ENCODE results near the gene LSM14B. TPM values are rescaled to one million over a fixed set of nuclear protein-coding genes. Genes with fewer than 3 reads are reported as not detected.
A peak's percentile ranks its signal among the peaks of the same experiment; 100 is the strongest.
"Not testable (repeated sequence)": the region's sequence is repeated elsewhere in the genome, so short reads cannot be mapped to it uniquely, and the experiment has no call there.

The LSM14B gene
- 40.0 TPM for polyA plus RNA-seq (2013, experiment 1 of 2)
- polyA plus RNA-seq (2013, experiment 2 of 2): 30.6 TPM

- WGBS, 2 experiments (ENCODE audit: insufficient coverage in 2 of 2): 0% methylated on average over 67 to 68 of the region's 124 CpGs
- Histone ChIP-seq H3K36me3 (ENCODE audit: control insufficient read depth, insufficient read depth, low read length) (peaks cover 30% of the 10 kb centered on the region), H3K4me1 (ENCODE audit: control insufficient read depth, insufficient read depth, low read length, poor library complexity, severe bottlenecking) (peaks cover 8% of the 10 kb centered on the region), H3K4me3 (ENCODE audit: extremely low read depth, insufficient read depth, low read length, poor library complexity, severe bottlenecking) (peak within 1 kb of the TSS; percentile 69), H3K27ac (ENCODE audit: low read depth, low read length, severe bottlenecking) (peak within 1 kb of the TSS; percentile 85), H3K9me3 (ENCODE audit: control insufficient read depth, low read length) (no peaks in the 10 kb centered on the region)
Observed at GRCh38 chr20:62121776-62122653, at the start of gene LSM14B. Gene LSM14B, plus strand, starts transcription at chr20:62122475. Its CDS starts 192 bp downstream, at chr20:62122667.

- peaks cover 13% of the 10 kb centered on the region for H3K9me3 ChIP-seq (ENCODE audit: control insufficient read depth, low read length)
- no peak overlapping the region for H3K27ac ChIP-seq (ENCODE audit: low read depth, low read length, severe bottlenecking)
- H3K4me3 ChIP-seq (ENCODE audit: extremely low read depth, insufficient read depth, low read length, poor library complexity, severe bottlenecking): no peak overlapping the region
- 93 to 100% methylated on average over 3 to 4 of the region's 5 CpGs for WGBS, 2 experiments (ENCODE audit: insufficient coverage in 2 of 2)
- peaks cover 6% of the 10 kb centered on the region for H3K4me1 ChIP-seq (ENCODE audit: control insufficient read depth, insufficient read depth, low read length, poor library complexity, severe bottlenecking)
- no peaks in the 10 kb centered on the region for H3K36me3 ChIP-seq (ENCODE audit: control insufficient read depth, insufficient read depth, low read length)
Observed at GRCh38 chr20:62073323-62073722, 49.0 kb upstream of the LSM14B start.

GRCh38 chr20:62079166-62079565, 43.1 kb upstream of the LSM14B start:
- Histone ChIP-seq H3K9me3 (ENCODE audit: control insufficient read depth, low read length) (peaks cover 7% of the 10 kb centered on the region), H3K4me1 (ENCODE audit: control insufficient read depth, insufficient read depth, low read length, poor library complexity, severe bottlenecking) (no peaks in the 10 kb centered on the region), H3K4me3 (ENCODE audit: extremely low read depth, insufficient read depth, low read length, poor library complexity, severe bottlenecking) (no peak overlapping the region), H3K36me3 (ENCODE audit: control insufficient read depth, insufficient read depth, low read length) (no peaks in the 10 kb centered on the region), H3K27ac (ENCODE audit: low read depth, low read length, severe bottlenecking) (no peak overlapping the region)
- 100% methylated on average over 1 of the region's 1 CpG for WGBS, 2 experiments (ENCODE audit: insufficient coverage in 2 of 2)

- WGBS, 2 experiments (ENCODE audit: insufficient coverage in 2 of 2): 74 to 76% methylated on average over 9 to 12 of the region's 15 CpGs
- H3K9me3 ChIP-seq (ENCODE audit: control insufficient read depth, low read length): peaks cover 7% of the 10 kb centered on the region
- H3K4me3 ChIP-seq (ENCODE audit: extremely low read depth, insufficient read depth, low read length, poor library complexity, severe bottlenecking): no peak overlapping the region
- no peak overlapping the region for H3K27ac ChIP-seq (ENCODE audit: low read depth, low read length, severe bottlenecking)
- H3K36me3 ChIP-seq (ENCODE audit: control insufficient read depth, insufficient read depth, low read length): no peaks in the 10 kb centered on the region
- H3K4me1 ChIP-seq (ENCODE audit: control insufficient read depth, insufficient read depth, low read length, poor library complexity, severe bottlenecking): no peaks in the 10 kb centered on the region
Observed at GRCh38 chr20:62080249-62080990, 41.9 kb upstream of the LSM14B start.

- H3K4me1 ChIP-seq (ENCODE audit: control insufficient read depth, insufficient read depth, low read length, poor library complexity, severe bottlenecking): no peaks in the 10 kb centered on the region
- H3K27ac ChIP-seq (ENCODE audit: low read depth, low read length, severe bottlenecking): no peak overlapping the region
- H3K4me3 ChIP-seq (ENCODE audit: extremely low read depth, insufficient read depth, low read length, poor library complexity, severe bottlenecking): no peak overlapping the region
- H3K36me3 ChIP-seq (ENCODE audit: control insufficient read depth, insufficient read depth, low read length): no peaks in the 10 kb centered on the region
- peaks cover 2% of the 10 kb centered on the region for H3K9me3 ChIP-seq (ENCODE audit: control insufficient read depth, low read length)
- 67 to 75% methylated on average over 5 of the region's 5 CpGs for WGBS, 2 experiments (ENCODE audit: insufficient coverage in 2 of 2)
Observed at GRCh38 chr20:62083312-62083711, 39.0 kb upstream of the LSM14B start.

- not testable (repeated sequence) for H3K4me3 ChIP-seq (ENCODE audit: extremely low read depth, insufficient read depth, low read length, poor library complexity, severe bottlenecking); H3K36me3 ChIP-seq (ENCODE audit: control insufficient read depth, insufficient read depth, low read length); H3K4me1 ChIP-seq (ENCODE audit: control insufficient read depth, insufficient read depth, low read length, poor library complexity, severe bottlenecking); H3K9me3 ChIP-seq (ENCODE audit: control insufficient read depth, low read length); H3K27ac ChIP-seq (ENCODE audit: low read depth, low read length, severe bottlenecking)
- 89 to 90% methylated on average over 7 of the region's 9 CpGs for WGBS, 2 experiments (ENCODE audit: insufficient coverage in 2 of 2)
Observed at GRCh38 chr20:62084224-62084623, 38.1 kb upstream of the LSM14B start.

- 78 to 83% methylated on average over 9 of the region's 9 CpGs for WGBS, 2 experiments (ENCODE audit: insufficient coverage in 2 of 2)
- no peak overlapping the region for H3K27ac ChIP-seq (ENCODE audit: low read depth, low read length, severe bottlenecking)
Observed at GRCh38 chr20:62085206-62085605, 37.1 kb upstream of the LSM14B start.

GRCh38 chr20:62087227-62087626, 35.0 kb upstream of the LSM14B start:
- H3K4me1 ChIP-seq (ENCODE audit: control insufficient read depth, insufficient read depth, low read length, poor library complexity, severe bottlenecking): peaks cover 6% of the 10 kb centered on the region
- H3K9me3 ChIP-seq (ENCODE audit: control insufficient read depth, low read length): no peaks in the 10 kb centered on the region
- H3K36me3 ChIP-seq (ENCODE audit: control insufficient read depth, insufficient read depth, low read length): no peaks in the 10 kb centered on the region
- no peak overlapping the region for H3K4me3 ChIP-seq (ENCODE audit: extremely low read depth, insufficient read depth, low read length, poor library complexity, severe bottlenecking)
- H3K27ac ChIP-seq (ENCODE audit: low read depth, low read length, severe bottlenecking): no peak overlapping the region
- WGBS, 2 experiments (ENCODE audit: insufficient coverage in 2 of 2): 49 to 57% methylated on average over 9 to 11 of the region's 11 CpGs

More at GRCh38 chr20:62085206-62085605, 37.1 kb upstream of the LSM14B start:
- Histone ChIP-seq H3K4me3 (ENCODE audit: extremely low read depth, insufficient read depth, low read length, poor library complexity, severe bottlenecking) (no peak overlapping the region), H3K36me3 (ENCODE audit: control insufficient read depth, insufficient read depth, low read length) (no peaks in the 10 kb centered on the region), H3K9me3 (ENCODE audit: control insufficient read depth, low read length) (no peaks in the 10 kb centered on the region), H3K4me1 (ENCODE audit: control insufficient read depth, insufficient read depth, low read length, poor library complexity, severe bottlenecking) (peaks cover 6% of the 10 kb centered on the region)

GRCh38 chr20:62087632-62088031, 34.6 kb upstream of the LSM14B start:
- 89 to 93% methylated on average over 17 of the region's 17 CpGs for WGBS, 2 experiments (ENCODE audit: insufficient coverage in 2 of 2)
- H3K27ac ChIP-seq (ENCODE audit: low read depth, low read length, severe bottlenecking): no peak overlapping the region
- H3K4me3 ChIP-seq (ENCODE audit: extremely low read depth, insufficient read depth, low read length, poor library complexity, severe bottlenecking): no peak overlapping the region
- no peaks in the 10 kb centered on the region for H3K9me3 ChIP-seq (ENCODE audit: control insufficient read depth, low read length)
- H3K36me3 ChIP-seq (ENCODE audit: control insufficient read depth, insufficient read depth, low read length): no peaks in the 10 kb centered on the region
- peaks cover 6% of the 10 kb centered on the region for H3K4me1 ChIP-seq (ENCODE audit: control insufficient read depth, insufficient read depth, low read length, poor library complexity, severe bottlenecking)

GRCh38 chr20:62088258-62089127, 33.8 kb upstream of the LSM14B start:
- Histone ChIP-seq H3K27ac (ENCODE audit: low read depth, low read length, severe bottlenecking) (peak overlapping the region; percentile 57), H3K9me3 (ENCODE audit: control insufficient read depth, low read length) (no peaks in the 10 kb centered on the region), H3K4me1 (ENCODE audit: control insufficient read depth, insufficient read depth, low read length, poor library complexity, severe bottlenecking) (peaks cover 6% of the 10 kb centered on the region), H3K4me3 (ENCODE audit: extremely low read depth, insufficient read depth, low read length, poor library complexity, severe bottlenecking) (no peak overlapping the region), H3K36me3 (ENCODE audit: control insufficient read depth, insufficient read depth, low read length) (no peaks in the 10 kb centered on the region)
- 65 to 73% methylated on average over 8 to 10 of the region's 15 CpGs for WGBS, 2 experiments (ENCODE audit: insufficient coverage in 2 of 2)
